Loucy (cell line): Measurements from ENCODE around the gene RETREG2.

Source experiments
- CTCF ChIP-seq: fragments of 200-600 bp; sonication (generic); conservative IDR thresholded peaks from 2 replicates; pipeline ENCODE4 v1.5.1; 2014; ENCODE audit warnings: mild to moderate bottlenecking, antibody characterized with exemption, low read length
- EZH2phosphoT487 ChIP-seq: fragments of 200-600 bp; IDR thresholded peaks from 2 replicates; pipeline ENCODE4 v1.6.1; 2018; ENCODE audit warnings: antibody characterized with exemption, mild to moderate bottlenecking, moderate library complexity, borderline replicate concordance

- TF ChIP-seq CTCF (no peak), EZH2phosphoT487 (no peak)
These were observed 30.0 kb downstream of the RETREG2 start for GRCh38 chr2:219207884-219208740.
